Erythroblast (primary cell): ENCODE results near the gene GORAB.

Experiments
- DNase-seq, 2 experiments: peaks; one replicate each; lab custom pipeline; 2025; lab: John Stamatoyannopoulos, UW
- GATA1 ChIP-seq: IDR thresholded peaks from 2 replicates; pipeline ENCODE4 v1.6.1; 2011; ENCODE audit warnings: low read depth, mild to moderate bottlenecking, control low read depth, low read length, moderate library complexity
- POLR2A ChIP-seq: IDR thresholded peaks from 2 replicates; pipeline ENCODE4 v1.6.1; 2011; ENCODE audit warnings: mild to moderate bottlenecking, low read length

GORAB gene

DNA sequence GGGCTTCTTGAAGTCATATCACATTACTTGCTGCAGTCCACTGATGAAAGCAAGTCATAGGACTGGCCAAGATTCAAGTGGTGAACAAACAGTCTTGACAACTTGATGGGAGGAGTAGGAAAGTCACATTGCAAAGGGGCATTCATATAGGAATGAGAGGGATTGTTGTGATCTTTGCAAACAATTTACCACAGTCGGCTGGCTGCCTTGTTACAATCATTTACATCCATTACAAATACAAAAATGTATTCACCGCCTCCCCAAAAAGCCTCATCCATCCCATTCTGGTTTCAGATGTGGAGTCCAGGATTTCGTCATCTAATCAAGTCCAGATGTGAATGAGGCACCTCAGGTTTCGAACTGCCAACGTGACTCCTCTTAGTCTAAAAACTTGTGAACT, 26.8 kb downstream of the GORAB start:
- DNase-seq, result no peak
- TF ChIP-seq POLR2A (no peak), GATA1 (no peak)

DNA sequence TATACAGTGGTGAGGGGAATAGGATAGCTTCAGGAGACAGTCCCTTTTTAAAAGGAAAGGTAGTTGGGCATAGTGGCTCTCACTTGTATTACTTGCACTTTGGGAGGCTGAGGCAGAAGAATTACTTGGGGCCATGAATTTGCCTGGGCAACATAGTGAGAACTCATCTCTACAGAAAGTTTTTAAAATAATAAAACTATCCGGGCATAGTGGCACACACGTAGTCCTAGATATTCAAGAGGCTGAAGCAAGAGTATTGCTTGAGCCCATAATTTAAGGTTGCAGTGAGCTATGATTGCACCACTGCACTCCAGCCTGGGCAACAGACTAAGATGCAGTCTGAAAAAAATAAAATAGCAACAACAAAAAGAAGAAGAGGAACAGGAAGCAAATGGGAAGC, 27.2 kb downstream of the GORAB start:
- no peak for DNase-seq
- TF ChIP-seq GATA1 (no peak), POLR2A (no peak)

DNA sequence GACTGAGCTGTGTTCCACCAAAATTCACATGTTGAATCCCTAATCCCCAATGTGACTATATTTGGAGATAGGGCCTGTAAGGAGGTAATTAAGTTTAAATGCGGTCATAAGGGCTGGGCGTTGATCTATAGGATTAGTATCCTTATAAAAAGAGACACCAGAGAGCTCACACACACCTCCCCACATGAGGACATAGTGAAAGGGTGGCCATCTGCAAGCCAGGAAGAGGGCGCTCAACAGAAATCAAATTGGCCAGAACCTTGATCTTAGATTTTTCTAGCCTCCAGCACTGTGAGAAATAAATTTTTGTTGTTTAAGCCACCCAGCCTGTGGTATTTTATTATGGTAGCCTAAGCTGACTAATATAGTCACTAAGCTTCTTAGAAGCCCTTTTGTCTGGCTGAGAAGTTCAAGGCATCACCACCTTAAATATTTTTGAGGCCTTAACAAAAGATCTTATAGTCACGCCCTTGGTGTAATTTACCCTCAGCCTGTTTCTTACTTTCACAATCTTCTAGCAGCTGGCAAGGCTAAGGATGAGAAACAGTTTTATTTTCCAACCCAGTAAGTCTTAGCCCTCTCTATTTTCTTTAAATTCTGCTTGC, 28.8 kb downstream of the GORAB start:
- no peak for TF ChIP-seq POLR2A
- TF ChIP-seq GATA1, result no peak
- no peak for DNase-seq

DNA sequence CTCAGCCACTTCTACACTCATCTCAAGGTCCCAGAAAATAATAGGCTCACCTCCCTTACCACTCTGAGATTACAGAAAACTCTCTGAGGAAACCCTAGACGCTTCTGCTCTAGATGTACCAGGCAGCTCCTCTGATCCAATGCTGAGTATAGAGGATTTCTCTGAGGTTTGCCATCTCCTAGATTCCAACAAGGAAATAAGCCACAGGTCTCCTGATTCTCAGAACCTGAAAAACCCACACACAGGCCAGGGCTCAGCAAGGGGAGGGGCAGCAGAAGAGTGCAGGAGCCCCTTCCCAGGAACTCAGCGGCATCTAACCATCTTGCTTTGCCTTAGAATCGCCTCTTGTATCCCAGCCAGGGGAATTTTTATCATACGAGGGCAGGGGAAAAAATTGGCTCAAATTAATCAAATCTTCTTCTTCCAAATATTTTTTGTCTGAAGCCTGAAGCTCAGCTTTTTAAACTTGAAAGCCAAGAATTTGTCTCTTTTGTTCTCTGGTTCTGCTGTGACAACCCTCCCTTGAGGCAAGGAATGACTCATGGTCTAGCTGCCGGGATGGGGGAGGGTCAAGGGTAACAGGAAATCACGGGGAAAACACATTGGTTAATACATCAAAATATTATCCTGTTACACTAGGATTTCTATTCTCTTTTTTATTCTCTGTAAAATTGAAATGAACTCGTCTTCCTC, 30.8 kb downstream of the GORAB start:
- no peak for DNase-seq
- TF ChIP-seq GATA1, result no peak
- TF ChIP-seq POLR2A, result no peak

DNA sequence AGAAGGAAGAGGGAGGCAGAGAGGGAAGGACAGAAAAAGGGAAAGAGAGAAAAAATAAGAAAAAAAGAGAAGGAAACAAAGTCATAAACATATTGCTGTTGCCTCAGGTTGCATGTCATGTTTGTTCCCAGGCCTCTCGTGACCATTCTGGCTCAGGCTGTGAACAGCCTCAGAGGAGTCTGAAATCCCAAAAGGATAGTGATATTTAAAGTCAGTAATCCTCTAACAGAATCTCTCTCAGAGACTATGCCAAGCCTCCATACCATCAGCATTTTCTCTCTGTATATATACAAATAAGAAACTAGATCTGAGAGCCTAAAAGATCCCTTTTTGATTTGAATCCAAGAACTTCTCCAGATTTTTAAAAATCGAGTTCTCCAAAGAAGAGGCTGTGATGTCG, 35.2 kb downstream of the GORAB start:
- TF ChIP-seq GATA1, result no peak
- TF ChIP-seq POLR2A, result no peak
- no peak for DNase-seq

DNA sequence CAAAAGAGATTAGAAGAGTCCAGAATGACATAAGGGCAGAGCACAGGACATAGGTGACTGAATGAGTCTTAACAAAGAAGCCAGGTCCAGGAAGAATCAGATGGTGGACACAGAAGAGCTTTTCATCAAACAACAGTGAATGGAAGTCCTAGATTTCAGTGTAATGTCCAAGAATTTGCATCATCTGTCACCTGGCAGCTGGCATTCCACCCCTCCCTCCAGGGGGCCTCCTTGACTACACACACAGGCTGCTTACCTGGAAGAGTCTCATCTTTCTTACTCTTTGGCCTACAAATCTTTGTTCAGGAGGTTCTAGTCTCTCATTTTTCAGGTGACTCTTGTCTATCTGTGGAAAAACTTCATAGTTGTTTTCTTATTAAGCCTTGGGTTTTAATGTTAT, 36.2 kb downstream of the GORAB start:
- no peak for TF ChIP-seq POLR2A
- no peak for TF ChIP-seq GATA1
- no peak for DNase-seq

DNA sequence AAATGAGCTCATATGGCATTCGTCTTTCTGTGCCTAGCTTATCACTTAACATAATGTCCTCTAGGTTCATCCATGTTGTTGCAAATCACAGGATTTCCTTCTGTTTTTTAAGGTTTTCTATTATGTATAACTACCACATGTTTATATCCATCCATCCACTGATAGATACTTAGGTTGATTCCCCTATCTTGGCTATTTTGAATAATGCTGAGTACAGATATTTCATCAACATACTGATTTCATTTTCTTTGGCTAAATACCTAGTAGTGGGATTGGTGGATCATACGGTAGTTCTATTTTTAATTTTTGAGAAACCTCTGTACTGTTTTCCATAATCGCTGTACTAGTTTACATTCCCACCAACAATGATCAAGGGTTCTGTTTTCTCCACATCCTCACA, 45.0 kb downstream of the GORAB start:
- DNase-seq, result no peak

DNA sequence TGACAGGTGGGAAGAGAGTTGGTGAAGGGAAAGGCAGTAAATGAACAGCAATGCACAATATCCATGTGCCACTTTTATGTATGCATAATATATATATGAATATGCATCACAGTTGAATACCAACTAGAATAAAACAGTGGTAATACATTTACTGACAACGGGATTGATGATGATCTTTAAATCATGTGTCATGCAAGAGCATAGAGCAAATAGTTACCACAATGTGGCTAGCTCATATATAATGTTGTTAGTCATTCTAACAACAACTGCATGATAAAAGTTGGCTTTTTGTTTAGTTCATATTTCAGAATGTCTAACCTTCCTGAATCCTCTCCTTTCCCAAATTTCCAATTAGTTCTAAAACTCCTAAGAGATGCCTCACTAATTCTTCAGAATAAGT, 46.4 kb downstream of the GORAB start:
- no peak for DNase-seq
- TF ChIP-seq POLR2A (no peak), GATA1 (no peak)

More for the DNA sequence above, 45.0 kb downstream of the GORAB start:
- TF ChIP-seq POLR2A (no peak), GATA1 (no peak)

DNA sequence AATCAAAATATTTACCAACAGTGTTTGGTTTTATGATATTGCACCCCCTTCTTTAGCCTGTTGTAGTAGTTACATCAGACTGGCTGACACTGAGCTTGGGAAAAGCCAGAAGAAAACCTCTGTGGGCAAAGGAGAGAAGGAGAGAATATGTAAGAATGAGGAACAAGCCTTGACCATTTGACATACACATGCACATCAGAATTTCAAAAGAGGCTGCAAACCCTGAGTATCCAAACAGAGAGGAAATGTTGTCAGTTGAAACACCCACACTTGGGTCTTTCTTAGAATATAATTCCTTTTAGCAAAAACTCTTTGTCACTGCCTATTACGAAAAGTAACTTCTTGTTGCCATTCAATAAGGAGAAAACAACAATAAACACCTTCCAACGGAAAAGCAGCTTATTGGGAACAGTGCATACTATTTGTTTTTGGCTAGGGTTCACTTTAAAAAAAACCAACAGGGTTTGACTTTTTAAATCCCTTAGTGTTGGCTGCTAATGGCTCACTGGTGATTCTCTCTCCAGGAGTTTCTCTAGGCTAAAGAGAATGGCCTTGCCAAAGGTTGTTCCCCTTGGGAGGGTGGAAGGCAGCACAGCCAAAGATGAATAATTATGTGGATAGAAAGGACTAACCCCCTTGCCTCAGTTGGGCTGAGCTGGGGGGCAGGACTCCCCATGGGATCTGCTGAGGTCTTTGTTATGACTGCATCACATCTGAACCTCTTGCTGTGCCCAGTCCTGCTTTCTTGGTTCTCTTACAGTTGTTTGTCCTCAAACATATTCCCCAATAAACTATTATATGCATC, 48.9 kb downstream of the GORAB start:
- DNase-seq, result no peak
- no peak for TF ChIP-seq POLR2A

DNA sequence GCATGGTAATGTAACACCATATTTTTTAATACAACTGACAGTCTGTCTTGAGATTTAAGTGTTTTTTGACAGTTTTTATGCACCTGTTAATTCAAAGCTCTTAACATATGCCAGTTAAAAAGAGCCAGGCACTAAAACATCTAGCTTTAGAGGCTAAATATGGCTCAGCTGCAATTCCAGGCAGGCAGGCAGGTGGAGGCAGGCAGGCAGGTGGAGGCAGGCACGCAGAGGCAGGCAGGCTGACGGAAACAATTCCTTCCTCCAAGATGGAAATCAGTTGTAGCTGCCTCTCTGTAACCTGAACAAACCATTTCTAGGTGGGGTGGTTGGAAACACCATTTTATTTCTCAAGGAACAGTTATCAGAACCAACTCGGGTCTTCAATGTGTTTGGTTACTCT, 51.2 kb downstream of the GORAB start:
- no peak for DNase-seq
- TF ChIP-seq GATA1, result no peak
- TF ChIP-seq POLR2A, result no peak

DNA sequence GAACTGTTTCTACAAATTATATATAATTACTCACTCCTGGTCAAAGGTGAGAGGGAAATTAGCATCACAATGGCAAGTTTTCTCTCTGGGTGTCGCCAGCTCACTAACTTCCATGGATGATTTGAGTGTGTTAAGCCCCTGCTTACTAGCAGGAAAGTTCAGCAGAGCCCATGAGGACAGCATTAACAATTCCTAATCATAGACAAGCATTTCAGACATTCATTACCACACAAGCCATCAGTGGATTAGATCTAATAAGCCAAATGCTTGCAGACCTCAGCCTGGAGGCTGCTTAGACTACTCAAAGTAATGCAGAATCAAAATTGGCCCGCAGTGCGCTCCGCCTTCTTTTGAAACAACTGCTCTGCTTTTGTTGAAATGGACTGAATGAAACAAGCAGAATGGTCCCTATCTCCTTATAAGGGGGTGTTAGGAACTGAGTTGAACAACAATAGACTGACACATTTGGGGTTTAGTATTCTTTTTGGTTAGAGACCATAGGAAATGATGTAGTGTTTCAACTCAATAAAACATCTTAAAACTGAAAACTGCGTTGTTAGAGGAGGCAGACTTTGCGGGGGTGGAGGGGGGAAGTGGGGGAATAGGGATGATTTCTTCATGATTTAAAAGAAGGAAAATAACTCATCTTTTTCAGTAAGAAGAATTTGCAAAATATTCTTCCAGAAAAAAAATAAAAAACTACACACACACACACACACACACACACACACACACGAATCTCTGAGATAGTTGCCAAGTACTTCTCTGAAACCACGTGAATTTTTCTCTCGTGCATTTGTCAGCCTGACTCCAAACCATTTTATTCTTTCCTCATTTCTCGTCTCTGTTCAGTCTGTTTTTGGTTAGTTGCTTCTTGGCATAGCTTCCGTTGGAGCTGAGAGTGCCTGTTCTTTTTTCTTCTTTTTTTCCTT, 54.6 kb downstream of the GORAB start:
- TF ChIP-seq GATA1, result no peak
- TF ChIP-seq POLR2A, result no peak
- DNase-seq, result no peak

DNA sequence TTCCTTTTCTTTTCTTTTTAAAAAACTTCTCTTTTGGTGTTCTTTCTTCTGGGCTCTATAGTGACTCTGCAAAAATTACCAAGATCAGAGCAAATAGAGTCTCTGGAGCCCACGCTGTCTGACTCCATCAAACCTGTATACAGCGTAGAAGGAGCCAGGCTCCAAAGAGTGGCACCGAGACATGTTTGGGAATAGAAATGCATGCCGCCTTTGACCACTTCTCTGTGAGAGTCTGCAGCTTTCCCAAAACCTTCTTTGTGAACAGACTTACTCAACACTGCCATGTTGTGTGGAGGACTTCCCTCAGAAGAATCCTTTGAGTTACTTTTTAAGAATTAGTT, 55.3 kb downstream of the GORAB start:
- TF ChIP-seq GATA1, result no peak
- no peak for TF ChIP-seq POLR2A
- no peak for DNase-seq

DNA sequence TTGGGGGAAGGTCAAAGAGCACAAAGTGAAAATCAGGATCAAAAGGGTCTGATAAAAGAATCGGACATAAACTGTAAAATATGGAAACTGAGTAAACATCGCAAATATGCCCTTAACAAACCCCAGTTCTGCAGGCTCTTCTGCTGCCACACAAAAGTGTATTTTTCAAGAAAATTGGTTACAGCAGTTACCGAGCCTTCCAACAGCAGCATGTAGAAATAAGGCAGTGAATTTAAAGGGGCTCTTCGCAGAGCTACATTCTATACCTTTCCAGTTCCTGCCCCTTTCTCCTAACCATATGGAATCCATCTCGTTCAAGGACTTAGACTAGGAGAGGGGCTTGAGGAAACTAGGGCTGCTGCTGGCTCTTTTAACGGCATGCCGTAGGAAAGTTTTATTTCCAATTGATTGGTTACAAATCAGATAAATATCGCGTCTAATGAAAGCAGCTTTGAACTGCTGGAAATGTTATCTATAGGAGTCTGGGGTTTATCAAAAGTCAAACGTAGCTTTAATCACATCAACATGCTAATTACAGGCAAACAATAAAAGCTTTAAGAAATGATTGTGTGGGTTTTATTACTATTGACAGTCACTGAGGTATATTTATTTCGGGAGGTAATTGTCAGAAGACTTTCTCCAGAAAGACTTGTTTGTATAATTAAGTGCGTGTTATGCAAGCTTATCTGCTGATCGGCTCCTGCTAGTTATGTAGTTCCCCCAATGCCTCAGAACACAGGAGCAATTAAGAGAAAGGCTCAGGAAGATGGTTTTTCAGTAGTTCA, 59.1 kb downstream of the GORAB start:
- TF ChIP-seq GATA1, result no peak
- no peak for TF ChIP-seq POLR2A
- DNase-seq, result no peak
